OCI-LY3 (cell line): Measurements from ENCODE around the gene ARL5B.
A peak's percentile ranks its signal among the peaks of the same experiment; 100 is the strongest.

Experiments
- H2AFZ ChIP-seq: fragments of 200-600, 300-600 bp; shearing (Covaris generic); 2 replicates; pipeline ENCODE4 v1.6.0; 2014; ENCODE audit warnings: antibody characterized with exemption, low read depth, low read length
- H3K27ac ChIP-seq: fragments of 200-600, 300-600 bp; sonication (generic); 2 replicates; pipeline ENCODE4 v1.5.1; 2014; ENCODE audit warnings: mild to moderate bottlenecking, low read length, moderate library complexity, mixed read lengths
- H3K27me3 ChIP-seq: fragments of 200-600, 300-600 bp; sonication (generic); 2 replicates; pipeline ENCODE4 v1.6.1; 2014; ENCODE audit warnings: low read depth, low read length, mixed read lengths
- H3K36me3 ChIP-seq: fragments of 200-600, 300-600 bp; sonication (generic); replicated peaks from 2 replicates; pipeline ENCODE3; 2014; ENCODE audit warnings: low read depth, low read length, mixed read lengths
- H3K4me1 ChIP-seq: fragments of 300-600, 200-600 bp; sonication (generic); 2 replicates; pipeline ENCODE4 v1.6.1; 2014; ENCODE audit warnings: low read length, mixed read lengths
- H3K4me2 ChIP-seq: fragments of 200-600, 300-600 bp; sonication (generic); 2 replicates; pipeline ENCODE4 v1.6.1; 2014; ENCODE audit warnings: low read length, mixed read lengths
- H3K4me3 ChIP-seq: fragments of 300-600, 200-600 bp; sonication (generic); 2 replicates; pipeline ENCODE4 v1.5.1; 2014; ENCODE audit warnings: antibody characterized with exemption, mild to moderate bottlenecking, low read length, moderate library complexity
- H3K79me2 ChIP-seq: fragments of 300-600, 200-600 bp; shearing (Covaris generic); 2 replicates; pipeline ENCODE4 v1.6.1; 2014; ENCODE audit warnings: mild to moderate bottlenecking, low read length, mixed read lengths
- H3K9ac ChIP-seq: fragments of 300-600, 200-600 bp; shearing (Covaris generic); 2 replicates; pipeline ENCODE4 v1.6.0; 2014; ENCODE audit warnings: mild to moderate bottlenecking, low read length, moderate library complexity
- H3K9me3 ChIP-seq: fragments of 200-600, 300-600 bp; shearing (Covaris generic); 2 replicates; pipeline ENCODE4 v1.6.1; 2014; ENCODE audit warnings: low read length, mixed read lengths; ENCODE audit not compliant: insufficient read depth
- H4K20me1 ChIP-seq: fragments of 200-600, 300-600 bp; sonication (generic); 2 replicates; pipeline ENCODE4 v1.6.1; 2016; ENCODE audit warnings: low read length, mixed read lengths; ENCODE audit not compliant: insufficient read depth
- EZH2phosphoT487 ChIP-seq: fragments of 200-600 bp; shearing (Covaris generic); IDR thresholded peaks from 2 replicates; pipeline ENCODE4 v1.6.1; 2018; ENCODE audit warnings: antibody characterized with exemption, mixed run types, low read depth
- TF ChIP-seq, protein P1 (sequence below): fragments of 200-600, 300-600 bp; sonication (generic); IDR thresholded peaks from 2 replicates; pipeline ENCODE4 v1.5.1; 2014; ENCODE audit warnings: antibody characterized with exemption, low read length, low read depth

Gene ARL5B

DNA sequence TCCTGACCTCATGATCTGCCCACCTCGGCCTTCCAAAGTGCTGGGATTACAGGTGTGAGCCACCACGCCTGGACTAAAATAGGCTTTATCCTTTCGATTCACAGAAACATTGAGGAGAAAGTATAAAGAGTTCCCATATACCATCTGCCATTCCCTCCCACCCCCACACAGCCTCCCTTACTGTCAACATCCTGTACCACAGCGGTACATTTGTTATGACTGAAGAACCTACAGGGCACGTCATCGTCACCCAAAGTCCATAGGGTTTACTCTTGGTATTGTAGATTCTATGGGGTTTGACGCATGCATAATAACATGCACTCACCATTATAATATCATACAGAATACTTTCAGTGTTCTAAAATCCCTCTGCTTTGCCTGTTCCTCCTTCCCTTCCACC is 28.0 kb downstream of the ARL5B start:
- no peak overlapping the region for H3K27ac ChIP-seq
- H3K4me3 ChIP-seq, result no peak overlapping the region
- TF ChIP-seq EZH2phosphoT487, result no peak
- TF ChIP-seq, protein P1, sequence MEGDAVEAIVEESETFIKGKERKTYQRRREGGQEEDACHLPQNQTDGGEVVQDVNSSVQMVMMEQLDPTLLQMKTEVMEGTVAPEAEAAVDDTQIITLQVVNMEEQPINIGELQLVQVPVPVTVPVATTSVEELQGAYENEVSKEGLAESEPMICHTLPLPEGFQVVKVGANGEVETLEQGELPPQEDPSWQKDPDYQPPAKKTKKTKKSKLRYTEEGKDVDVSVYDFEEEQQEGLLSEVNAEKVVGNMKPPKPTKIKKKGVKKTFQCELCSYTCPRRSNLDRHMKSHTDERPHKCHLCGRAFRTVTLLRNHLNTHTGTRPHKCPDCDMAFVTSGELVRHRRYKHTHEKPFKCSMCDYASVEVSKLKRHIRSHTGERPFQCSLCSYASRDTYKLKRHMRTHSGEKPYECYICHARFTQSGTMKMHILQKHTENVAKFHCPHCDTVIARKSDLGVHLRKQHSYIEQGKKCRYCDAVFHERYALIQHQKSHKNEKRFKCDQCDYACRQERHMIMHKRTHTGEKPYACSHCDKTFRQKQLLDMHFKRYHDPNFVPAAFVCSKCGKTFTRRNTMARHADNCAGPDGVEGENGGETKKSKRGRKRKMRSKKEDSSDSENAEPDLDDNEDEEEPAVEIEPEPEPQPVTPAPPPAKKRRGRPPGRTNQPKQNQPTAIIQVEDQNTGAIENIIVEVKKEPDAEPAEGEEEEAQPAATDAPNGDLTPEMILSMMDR, result no peak
- no peaks in the 10 kb centered on the region for H3K4me1 ChIP-seq
- H3K36me3 ChIP-seq, result no peaks in the 10 kb centered on the region
- no peak overlapping the region for H3K9ac ChIP-seq
- no peaks in the 10 kb centered on the region for H3K27me3 ChIP-seq
- no peaks in the 10 kb centered on the region for H3K79me2 ChIP-seq
- no peak overlapping the region for H2AFZ ChIP-seq
- no peaks in the 10 kb centered on the region for H4K20me1 ChIP-seq
- no peaks in the 10 kb centered on the region for H3K9me3 ChIP-seq
- H3K4me2 ChIP-seq, result no peak overlapping the region

DNA sequence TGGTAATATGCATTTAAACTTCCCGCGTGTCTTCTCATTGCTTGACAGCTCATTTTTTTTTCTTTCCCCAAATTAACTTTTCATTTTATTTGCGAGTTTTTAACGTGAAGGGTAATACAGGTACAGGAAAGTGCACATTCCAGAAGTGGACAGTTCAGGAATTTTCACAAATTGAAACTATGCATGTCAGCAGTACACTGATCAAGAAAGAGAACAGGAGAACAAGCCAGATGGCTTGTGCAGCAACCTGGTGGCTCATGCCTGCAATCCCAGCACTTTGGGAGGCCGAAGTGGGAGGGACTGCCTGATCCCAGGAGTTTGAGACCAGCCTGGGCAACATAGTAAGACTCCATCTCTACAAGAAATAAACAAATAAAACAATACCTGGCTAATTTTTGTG is 28.5 kb downstream of the ARL5B start:
- Histone ChIP-seq H3K4me1 (no peaks in the 10 kb centered on the region), H3K36me3 (no peaks in the 10 kb centered on the region), H3K4me3 (no peak overlapping the region), H4K20me1 (no peaks in the 10 kb centered on the region), H3K9ac (no peak overlapping the region), H3K79me2 (no peaks in the 10 kb centered on the region), H3K9me3 (no peaks in the 10 kb centered on the region), H3K27me3 (no peaks in the 10 kb centered on the region), H3K4me2 (no peak overlapping the region), H3K27ac (no peak overlapping the region), H2AFZ (no peak overlapping the region)
- no peak for TF ChIP-seq EZH2phosphoT487
- TF ChIP-seq, protein P1, result no peak

DNA sequence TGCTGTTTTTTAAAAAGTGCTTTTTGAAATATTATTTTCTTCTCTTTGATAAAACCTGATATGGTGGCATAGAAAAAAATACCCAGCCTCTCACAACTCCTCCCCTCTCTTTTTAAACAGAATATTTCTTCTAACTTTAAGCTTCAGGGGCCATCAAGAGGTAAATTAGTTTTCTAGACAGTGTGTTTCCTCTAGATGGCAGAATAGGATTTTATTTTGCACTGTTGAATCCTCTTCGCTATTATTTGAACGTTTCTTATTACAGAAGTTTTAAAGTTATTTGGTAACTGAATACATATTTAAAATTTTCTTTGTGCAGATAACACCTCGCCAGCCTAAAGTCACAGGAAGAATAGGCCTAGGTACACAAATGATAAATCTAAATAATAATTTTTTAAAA is 30.3 kb downstream of the ARL5B start:
- TF ChIP-seq, protein P1, result peak; percentile 43
- TF ChIP-seq EZH2phosphoT487, result no peak
- no peaks in the 10 kb centered on the region for H3K9me3 ChIP-seq

DNA sequence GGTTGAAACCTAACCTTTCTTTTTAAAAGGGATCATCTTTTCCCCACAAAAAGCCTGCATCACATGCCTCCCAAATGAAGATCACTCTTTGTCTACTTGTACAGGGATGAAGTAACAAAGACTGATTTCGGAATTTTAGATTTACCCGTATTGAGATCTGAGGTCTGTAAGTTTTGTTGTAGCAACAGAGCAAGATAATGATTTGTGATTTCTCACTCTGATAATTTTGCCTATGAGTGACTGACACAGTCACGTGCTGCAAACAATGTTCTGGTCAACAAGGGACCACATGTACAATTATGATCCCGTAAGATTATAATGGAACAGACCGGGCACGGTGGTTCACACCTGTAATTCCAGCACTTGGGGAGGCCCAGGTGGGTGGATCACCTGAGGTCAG is 31.3 kb downstream of the ARL5B start:
- H3K4me3 ChIP-seq, result no peak overlapping the region
- TF ChIP-seq, protein P1, result no peak
- TF ChIP-seq EZH2phosphoT487, result no peak
- H3K79me2 ChIP-seq, result no peaks in the 10 kb centered on the region
- no peak overlapping the region for H3K4me2 ChIP-seq
- H3K9ac ChIP-seq, result no peak overlapping the region
- H3K4me1 ChIP-seq, result no peaks in the 10 kb centered on the region
- H3K27ac ChIP-seq, result no peak overlapping the region
- H2AFZ ChIP-seq, result no peak overlapping the region
- no peaks in the 10 kb centered on the region for H4K20me1 ChIP-seq
- no peaks in the 10 kb centered on the region for H3K9me3 ChIP-seq
- H3K36me3 ChIP-seq, result no peaks in the 10 kb centered on the region
- no peaks in the 10 kb centered on the region for H3K27me3 ChIP-seq

More for the DNA sequence above, 30.3 kb downstream of the ARL5B start:
- no peak overlapping the region for H3K4me2 ChIP-seq
- no peaks in the 10 kb centered on the region for H4K20me1 ChIP-seq
- no peak overlapping the region for H3K9ac ChIP-seq
- H2AFZ ChIP-seq, result no peak overlapping the region
- H3K79me2 ChIP-seq, result no peaks in the 10 kb centered on the region
- no peak overlapping the region for H3K4me3 ChIP-seq
- H3K4me1 ChIP-seq, result no peaks in the 10 kb centered on the region
- no peak overlapping the region for H3K27ac ChIP-seq
- no peaks in the 10 kb centered on the region for H3K27me3 ChIP-seq
- H3K36me3 ChIP-seq, result no peaks in the 10 kb centered on the region
